ENCODE results near the gene BCAS3.
A peak's percentile ranks its signal among the peaks of the same experiment; 100 is the strongest.
"Not testable (repeated sequence)": the region's sequence is repeated elsewhere in the genome, so short reads cannot be mapped to it uniquely, and the experiment has no call there.

Gene BCAS3

GRCh38 chr17:61345061-61345460, 667.4 kb downstream of the BCAS3 start:
- peak in 1 of 10 donors; percentile 27 for DNase-seq
- intact Hi-C loops (cut with DNase I), result no loop called here

GRCh38 chr17:61345825-61346666, 668.4 kb downstream of the BCAS3 start:
- DNase-seq, result peak in 1 of 10 donors; percentile 36
- intact Hi-C loops (cut with DNase I), result no loop called here

- intact Hi-C loops (cut with DNase I), result no loop called here
- DNase-seq, result no peak
Measured at GRCh38 chr17:61349350-61349749, 671.7 kb downstream of the BCAS3 start.

GRCh38 chr17:61351745-61352407, 674.2 kb downstream of the BCAS3 start:
- DNase-seq, result no peak
- intact Hi-C loops (cut with DNase I), result no loop called here

GRCh38 chr17:61352408-61352770, 674.7 kb downstream of the BCAS3 start:
- DNase-seq, result no peak
- intact Hi-C loops (cut with DNase I), result no loop called here

- intact Hi-C loops (cut with DNase I), result no loop called here
- DNase-seq, result no peak
Measured at GRCh38 chr17:61352781-61353491, 675.3 kb downstream of the BCAS3 start.

- intact Hi-C loops (cut with DNase I), result no loop called here
- DNase-seq, result no peak
Measured at GRCh38 chr17:61353615-61354014, 676.0 kb downstream of the BCAS3 start.

GRCh38 chr17:61354895-61355874, 677.5 kb downstream of the BCAS3 start:
- intact Hi-C loops (cut with DNase I), result no loop called here

GRCh38 chr17:61357061-61357460, 679.4 kb downstream of the BCAS3 start:
- intact Hi-C loops (cut with DNase I); DNase-seq: not testable (repeated sequence)

More at GRCh38 chr17:61354895-61355874, 677.5 kb downstream of the BCAS3 start:
- peak in 1 of 10 donors; percentile 14 for DNase-seq

- DNase-seq, result peak in 1 of 10 donors; percentile 49
- intact Hi-C loops (cut with DNase I), result not testable (repeated sequence)
Measured at GRCh38 chr17:61359513-61359912, 681.9 kb downstream of the BCAS3 start.

GRCh38 chr17:61360318-61360943, 682.8 kb downstream of the BCAS3 start:
- DNase-seq, result no peak
- intact Hi-C loops (cut with DNase I), result no loop called here

GRCh38 chr17:61361084-61361483, 683.4 kb downstream of the BCAS3 start:
- no peak for DNase-seq
- intact Hi-C loops (cut with DNase I), result no loop called here

GRCh38 chr17:61362396-61362795, 684.7 kb downstream of the BCAS3 start:
- intact Hi-C loops (cut with DNase I), result no loop called here
- DNase-seq, result peak in 1 of 10 donors; percentile 30

- no peak for DNase-seq
- intact Hi-C loops (cut with DNase I), result no loop called here
Measured at GRCh38 chr17:61362852-61363600, 685.4 kb downstream of the BCAS3 start.

- peak in 1 of 10 donors; percentile 45 for DNase-seq
- intact Hi-C loops (cut with DNase I), result no loop called here
Measured at GRCh38 chr17:61363601-61364462, 686.2 kb downstream of the BCAS3 start.

GRCh38 chr17:61364463-61364846, 686.8 kb downstream of the BCAS3 start:
- peak in 1 of 10 donors; percentile 50 for DNase-seq
- intact Hi-C loops (cut with DNase I), result no loop called here

GRCh38 chr17:61366076-61366714, 688.5 kb downstream of the BCAS3 start:
- DNase-seq, result peak in 1 of 10 donors; percentile 12
- intact Hi-C loops (cut with DNase I), result no loop called here
